Ishikawa (cell line): Measurements from ENCODE around the gene NR5A1.

Experiments used
- CREB1 ChIP-seq: IDR thresholded peaks from 2 replicates; pipeline ENCODE4 v1.6.1; 2012; ENCODE audit warnings: low read depth
- EP300 ChIP-seq: IDR thresholded peaks from 2 replicates; pipeline ENCODE4 v1.6.1; 2012; ENCODE audit warnings: borderline replicate concordance
- MAX ChIP-seq: IDR thresholded peaks from 2 replicates; pipeline ENCODE4 v1.6.1; 2012
- NFIC ChIP-seq: IDR thresholded peaks from 2 replicates; pipeline ENCODE4 v1.6.1; 2012
- RAD21 ChIP-seq: IDR thresholded peaks from 2 replicates; pipeline ENCODE4 v1.6.1; 2012; ENCODE audit warnings: low read depth
- REST ChIP-seq: IDR thresholded peaks from 2 replicates; pipeline ENCODE4 v1.6.1; 2012; ENCODE audit warnings: low read depth, mild to moderate bottlenecking
- YY1 ChIP-seq: IDR thresholded peaks from 2 replicates; pipeline ENCODE4 v1.6.1; 2012; ENCODE audit warnings: low read depth

GRCh38 chr9:124447297-124447661 is 59.9 kb downstream of the NR5A1 start:
- TF ChIP-seq REST = no peak
- TF ChIP-seq EP300 = no peak
- TF ChIP-seq RAD21 = no peak
- no peak for TF ChIP-seq NFIC
- no peak for TF ChIP-seq CREB1
- TF ChIP-seq MAX = no peak
- no peak for TF ChIP-seq YY1
